HCEC 1CT (cell line): Measurements from ENCODE around the gene CTNND1.
"Not testable (repeated sequence)": the region's sequence is repeated elsewhere in the genome, so short reads cannot be mapped to it uniquely, and the experiment has no call there.

Experiments
- DNase-seq: peaks from one replicate; pipeline ENCODE4 v3.0.0-alpha.2; 2017

CTNND1 gene

GRCh38 chr11:57761301-57762234 is at the start of gene CTNND1:
TSS of gene CTNND1 (plus strand) at chr11:57761802. CDS start at chr11:57791479, 29,677 bp downstream.
- DNase-seq = peak; percentile 98

GRCh38 chr11:57712256-57713150 is 49.1 kb upstream of the CTNND1 start, which contains the start of gene TMX2:
TSS of gene TMX2 (plus strand) at chr11:57712593. CDS start at chr11:57712619, 26 bp downstream.
- peak; percentile 100 for DNase-seq

GRCh38 chr11:57713835-57714234 is 47.8 kb upstream of the CTNND1 start:
- no peak for DNase-seq

- DNase-seq = not testable (repeated sequence)
Measured at GRCh38 chr11:57716726-57717125, 44.9 kb upstream of the CTNND1 start.

- no peak for DNase-seq
Measured at GRCh38 chr11:57727185-57727584, 34.4 kb upstream of the CTNND1 start.

- DNase-seq = no peak
Measured at GRCh38 chr11:57728829-57729228, 32.8 kb upstream of the CTNND1 start.

GRCh38 chr11:57729479-57729878 is 32.1 kb upstream of the CTNND1 start:
- DNase-seq = no peak

- no peak for DNase-seq
Measured at GRCh38 chr11:57732661-57733060, 28.9 kb upstream of the CTNND1 start.

- no peak for DNase-seq
Measured at GRCh38 chr11:57735619-57736298, 25.8 kb upstream of the CTNND1 start.

GRCh38 chr11:57741132-57742086 is 20.2 kb upstream of the CTNND1 start, which contains the start of gene SELENOH:
TSS of gene SELENOH (plus strand) at chr11:57741491. CDS start at chr11:57741596, 105 bp downstream.
- peak; percentile 97 for DNase-seq

GRCh38 chr11:57742087-57742452 is 19.5 kb upstream of the CTNND1 start:
- DNase-seq = no peak

- DNase-seq = no peak
Measured at GRCh38 chr11:57744357-57744756, 17.2 kb upstream of the CTNND1 start.

GRCh38 chr11:57745206-57745605 is 16.4 kb upstream of the CTNND1 start:
- no peak for DNase-seq

- no peak for DNase-seq
Measured at GRCh38 chr11:57746920-57747319, 14.7 kb upstream of the CTNND1 start.

- no peak for DNase-seq
Measured at GRCh38 chr11:57751176-57751575, 10.4 kb upstream of the CTNND1 start.

- peak; percentile 42 for DNase-seq
Measured at GRCh38 chr11:57751676-57752253, 9.8 kb upstream of the CTNND1 start, which contains the start of gene BTBD18. TSS of gene BTBD18 (minus strand) at chr11:57751819. CDS start at chr11:57751188, 631 bp downstream.

- no peak for DNase-seq
Measured at GRCh38 chr11:57752954-57753353, 8.6 kb upstream of the CTNND1 start.

GRCh38 chr11:57758174-57758573 is 3.4 kb upstream of the CTNND1 start:
- no peak for DNase-seq

GRCh38 chr11:57762235-57762861 is 746 bp downstream of the CTNND1 start:
- DNase-seq = no peak

GRCh38 chr11:57763568-57763967 is 2.0 kb downstream of the CTNND1 start:
- peak; percentile 56 for DNase-seq
